UCSD-AML1 (cell line): ENCODE results near the gene ZNF148.

Source experiments
- DNase-seq: peaks from one replicate; lab custom pipeline; 2025; ENCODE audit not compliant: unreplicated experiment; lab: John Stamatoyannopoulos, UW

The ZNF148 gene

GRCh38 chr3:125289429-125289981 is 85.6 kb downstream of the ZNF148 start:
- no peak for DNase-seq

GRCh38 chr3:125287248-125287647 is 87.9 kb downstream of the ZNF148 start:
- DNase-seq: no peak

- no peak for DNase-seq
These were observed 93.7 kb downstream of the ZNF148 start for GRCh38 chr3:125281381-125281780.

GRCh38 chr3:125280668-125281361 is 94.3 kb downstream of the ZNF148 start:
- no peak for DNase-seq

- no peak for DNase-seq
These were observed 97.0 kb downstream of the ZNF148 start for GRCh38 chr3:125278155-125278554.

GRCh38 chr3:125271127-125271526 is 104.0 kb downstream of the ZNF148 start:
- DNase-seq: no peak

GRCh38 chr3:125267460-125267859 is 107.7 kb downstream of the ZNF148 start:
- no peak for DNase-seq

GRCh38 chr3:125266971-125267370 is 108.2 kb downstream of the ZNF148 start:
- no peak for DNase-seq

GRCh38 chr3:125262161-125262560 is 113.0 kb downstream of the ZNF148 start:
- DNase-seq: no peak

- no peak for DNase-seq
These were observed 114.1 kb downstream of the ZNF148 start for GRCh38 chr3:125261031-125261430.

GRCh38 chr3:125260158-125260557 is 115.0 kb downstream of the ZNF148 start:
- no peak for DNase-seq

- DNase-seq: no peak
These were observed 117.6 kb downstream of the ZNF148 start for GRCh38 chr3:125257536-125257935.

- no peak for DNase-seq
These were observed 118.5 kb downstream of the ZNF148 start for GRCh38 chr3:125256675-125257074.

GRCh38 chr3:125250973-125251372 is 124.2 kb downstream of the ZNF148 start:
- no peak for DNase-seq

- no peak for DNase-seq
These were observed 128.9 kb downstream of the ZNF148 start for GRCh38 chr3:125246237-125246636.

- no peak for DNase-seq
These were observed 129.6 kb downstream of the ZNF148 start for GRCh38 chr3:125245521-125245920.

- DNase-seq: no peak
These were observed 134.6 kb downstream of the ZNF148 start for GRCh38 chr3:125240496-125240895.

GRCh38 chr3:125239266-125239665 is 135.9 kb downstream of the ZNF148 start:
- DNase-seq: no peak

GRCh38 chr3:125238759-125239158 is 136.4 kb downstream of the ZNF148 start:
- DNase-seq: no peak

GRCh38 chr3:125236331-125236903 is 138.7 kb downstream of the ZNF148 start:
- no peak for DNase-seq

- no peak for DNase-seq
These were observed 140.3 kb downstream of the ZNF148 start for GRCh38 chr3:125234831-125235230.

- no peak for DNase-seq
These were observed 142.7 kb downstream of the ZNF148 start for GRCh38 chr3:125232401-125232800.

- no peak for DNase-seq
These were observed 143.2 kb downstream of the ZNF148 start for GRCh38 chr3:125231895-125232294.
